Cardiac muscle cell (in vitro differentiated cells and primary cell): ENCODE data around the gene MPHOSPH8. TPM values are rescaled to one million over a fixed set of nuclear protein-coding genes. Genes with fewer than 3 reads are reported as not detected.

Experiments used
- DNase-seq, 2 donors: peaks; one replicate each; pipeline versions ENCODE4 v3.0.0 to v3.0.0-alpha.2; 2010 to 2017; ENCODE audit warnings: low read depth in 1 of 2, low spot score in 1 of 2
- H3K27ac ChIP-seq: fragments of 200-600 bp; sonication (generic); 2 replicates; pipeline ENCODE4 v1.5.1; 2016
- H3K27me3 ChIP-seq: fragments of 200-600 bp; sonication (generic); 2 replicates; pipeline ENCODE4 v1.6.0; 2016; ENCODE audit warnings: control low read depth
- H3K36me3 ChIP-seq: fragments of 200-600 bp; sonication (generic); 2 replicates; pipeline ENCODE4 v1.5.1; 2016; ENCODE audit warnings: control low read depth
- H3K4me1 ChIP-seq: fragments of 200-600 bp; sonication (generic); 2 replicates; pipeline ENCODE4 v1.8.1; 2017; ENCODE audit warnings: low read depth, mild to moderate bottlenecking, mixed run types
- H3K4me3 ChIP-seq: fragments of 200-600 bp; sonication (generic); 2 replicates; pipeline ENCODE4 v1.5.1; 2016; ENCODE audit warnings: mild to moderate bottlenecking
- H3K9me3 ChIP-seq: fragments of 200-600 bp; sonication (generic); 2 replicates; pipeline ENCODE4 v1.5.1; 2017; ENCODE audit warnings: low read depth, mild to moderate bottlenecking, control low read depth
- polyA plus RNA-seq: library from polyadenylated mRNA; unstranded; fragments of >200 nt; fragmentation: Nextera tagmentation; extraction: Ambion mirVana; gene quantifications from 2 replicates; pipeline ENCODE4 v1.2.1, GENCODE V29; 2016
- total RNA-seq: library from RNA; depleted of rRNA; stranded (reverse); fragments of >200 nt; gene quantifications from 2 replicates; pipeline ENCODE4 v1.2.3, GENCODE V29; 2016
- TF ChIP-seq, protein P1 (sequence below): IDR thresholded peaks from 2 replicates; pipeline ENCODE4 v1.5.1; 2012; ENCODE audit warnings: low read depth, mild to moderate bottlenecking, low read length

Gene MPHOSPH8
- total and polyA plus RNA-seq, 2 experiments from 2014 or later: 15.1 to 16.5 TPM

DNA sequence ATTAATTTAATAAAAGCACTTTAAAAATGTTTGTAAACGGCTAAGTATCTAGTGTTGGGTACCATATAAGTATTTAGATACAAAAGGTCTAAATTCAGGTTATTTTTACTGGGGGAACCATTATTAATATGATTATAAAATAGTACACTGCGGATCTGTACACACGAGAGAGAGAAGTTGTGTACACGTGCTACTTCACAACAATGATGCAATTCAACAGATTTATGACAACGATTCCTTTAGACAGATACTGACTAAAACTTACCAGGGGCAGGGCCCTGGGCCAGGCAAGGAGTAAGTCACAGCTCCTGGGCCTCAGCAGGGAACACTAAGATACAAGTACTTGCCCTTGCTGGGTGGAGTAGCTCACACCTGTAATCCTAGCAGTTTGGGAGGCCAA is 43.0 kb upstream of the MPHOSPH8 start:
- Histone ChIP-seq H3K4me1 (no peaks in the 10 kb centered on the region), H3K27me3 (no peaks in the 10 kb centered on the region), H3K27ac (no peak overlapping the region), H3K9me3 (no peaks in the 10 kb centered on the region), H3K36me3 (no peaks in the 10 kb centered on the region), H3K4me3 (no peak overlapping the region)
- DNase-seq: no peak
- TF ChIP-seq, protein P1, sequence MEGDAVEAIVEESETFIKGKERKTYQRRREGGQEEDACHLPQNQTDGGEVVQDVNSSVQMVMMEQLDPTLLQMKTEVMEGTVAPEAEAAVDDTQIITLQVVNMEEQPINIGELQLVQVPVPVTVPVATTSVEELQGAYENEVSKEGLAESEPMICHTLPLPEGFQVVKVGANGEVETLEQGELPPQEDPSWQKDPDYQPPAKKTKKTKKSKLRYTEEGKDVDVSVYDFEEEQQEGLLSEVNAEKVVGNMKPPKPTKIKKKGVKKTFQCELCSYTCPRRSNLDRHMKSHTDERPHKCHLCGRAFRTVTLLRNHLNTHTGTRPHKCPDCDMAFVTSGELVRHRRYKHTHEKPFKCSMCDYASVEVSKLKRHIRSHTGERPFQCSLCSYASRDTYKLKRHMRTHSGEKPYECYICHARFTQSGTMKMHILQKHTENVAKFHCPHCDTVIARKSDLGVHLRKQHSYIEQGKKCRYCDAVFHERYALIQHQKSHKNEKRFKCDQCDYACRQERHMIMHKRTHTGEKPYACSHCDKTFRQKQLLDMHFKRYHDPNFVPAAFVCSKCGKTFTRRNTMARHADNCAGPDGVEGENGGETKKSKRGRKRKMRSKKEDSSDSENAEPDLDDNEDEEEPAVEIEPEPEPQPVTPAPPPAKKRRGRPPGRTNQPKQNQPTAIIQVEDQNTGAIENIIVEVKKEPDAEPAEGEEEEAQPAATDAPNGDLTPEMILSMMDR: no peak

GRCh38 chr13:19591864-19592263 is 41.6 kb upstream of the MPHOSPH8 start:
- no peak for DNase-seq
- H3K27me3 ChIP-seq: no peaks in the 10 kb centered on the region
- no peak overlapping the region for H3K27ac ChIP-seq
- no peaks in the 10 kb centered on the region for H3K4me1 ChIP-seq
- H3K4me3 ChIP-seq: no peak overlapping the region
- TF ChIP-seq, protein P1: no peak
- no peaks in the 10 kb centered on the region for H3K9me3 ChIP-seq
- H3K36me3 ChIP-seq: no peaks in the 10 kb centered on the region

DNA sequence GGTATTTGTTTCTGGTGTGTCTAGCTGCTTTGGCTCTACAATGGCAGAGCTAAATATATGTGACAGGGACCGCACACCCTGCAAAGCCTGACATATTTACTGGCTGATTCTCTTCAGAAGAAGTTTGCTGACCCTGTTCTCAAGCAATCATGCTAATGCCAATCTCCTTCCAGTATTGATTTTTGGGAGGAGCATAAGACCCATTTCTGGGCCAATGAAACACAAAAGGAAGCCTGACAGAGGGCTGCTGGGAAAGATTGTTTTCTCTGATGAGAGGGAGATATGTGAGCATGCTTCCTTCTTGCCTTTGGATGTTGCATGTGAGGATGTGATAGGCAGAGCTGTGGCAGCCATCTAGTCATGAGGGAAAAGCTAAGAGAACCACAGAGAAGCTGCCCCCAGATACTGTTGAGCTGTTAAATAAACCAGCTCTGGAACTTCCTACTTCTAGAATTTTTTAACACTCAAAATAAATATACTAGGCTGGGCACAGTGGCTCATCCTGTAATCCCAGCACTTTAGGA is 40.7 kb upstream of the MPHOSPH8 start:
- no peak overlapping the region for H3K4me3 ChIP-seq
- no peaks in the 10 kb centered on the region for H3K4me1 ChIP-seq
- no peak for DNase-seq
- H3K27me3 ChIP-seq: no peaks in the 10 kb centered on the region
- no peaks in the 10 kb centered on the region for H3K9me3 ChIP-seq
- TF ChIP-seq, protein P1: no peak
- H3K27ac ChIP-seq: no peak overlapping the region
- no peaks in the 10 kb centered on the region for H3K36me3 ChIP-seq

DNA sequence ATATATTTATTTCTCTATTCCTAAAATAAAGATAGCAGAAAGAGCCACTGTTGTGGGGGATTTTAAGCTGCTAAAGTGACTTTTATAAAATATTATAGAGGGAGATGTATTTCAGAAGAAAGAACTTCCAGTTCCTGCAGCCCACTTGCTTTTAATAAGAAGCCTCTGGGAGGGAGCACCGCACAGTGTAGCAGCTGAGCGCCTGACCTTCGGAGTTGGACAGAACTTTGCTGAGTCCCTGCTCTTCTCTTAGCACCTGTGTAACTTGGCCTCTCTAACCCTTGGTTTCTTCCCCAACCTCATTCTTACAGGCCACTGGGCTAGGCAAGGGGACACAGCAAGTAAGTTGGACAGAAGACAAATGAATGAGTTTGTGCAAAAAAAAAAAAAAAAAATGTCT is 37.4 kb upstream of the MPHOSPH8 start:
- Histone ChIP-seq H3K36me3 (no peaks in the 10 kb centered on the region), H3K4me3 (no peak overlapping the region), H3K27ac (no peak overlapping the region), H3K27me3 (peaks cover 1% of the 10 kb centered on the region), H3K4me1 (no peaks in the 10 kb centered on the region), H3K9me3 (no peaks in the 10 kb centered on the region)
- TF ChIP-seq, protein P1: no peak
- DNase-seq: no peak

DNA sequence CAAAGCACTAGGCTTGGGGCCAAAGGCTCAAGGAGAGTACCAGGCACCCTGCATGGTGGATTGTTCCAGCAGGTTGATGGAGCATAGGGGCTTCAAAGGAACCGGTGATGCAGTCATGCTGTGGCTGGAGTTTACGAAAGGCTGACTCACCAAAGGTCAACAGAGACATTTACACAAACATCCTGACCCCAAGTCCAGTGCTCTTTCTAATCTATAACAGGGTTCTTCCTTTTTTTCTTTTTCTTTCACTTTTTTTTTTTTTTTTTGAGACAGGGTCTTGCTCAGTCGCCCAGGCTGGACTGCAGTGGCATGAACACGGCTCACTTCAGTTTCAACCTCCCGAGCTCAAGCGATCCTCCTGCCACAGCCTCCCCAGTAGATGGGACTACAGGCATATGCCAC is 36.5 kb upstream of the MPHOSPH8 start:
- no peak overlapping the region for H3K27ac ChIP-seq
- no peak overlapping the region for H3K4me3 ChIP-seq
- TF ChIP-seq, protein P1: no peak
- no peaks in the 10 kb centered on the region for H3K9me3 ChIP-seq
- peak in 1 of 2 donors; percentile 13 for DNase-seq
- H3K4me1 ChIP-seq: no peaks in the 10 kb centered on the region
- H3K36me3 ChIP-seq: no peaks in the 10 kb centered on the region
- H3K27me3 ChIP-seq: peaks cover 10% of the 10 kb centered on the region
